Muscle of leg (tissue), 11 donors: ENCODE measurements around the gene TCEANC. TPM values are rescaled to one million over a fixed set of nuclear protein-coding genes. Genes with fewer than 3 reads are reported as not detected.
A peak's percentile ranks its signal among the peaks of the same experiment; 100 is the strongest.
"Not testable (repeated sequence)": the region's sequence is repeated elsewhere in the genome, so short reads cannot be mapped to it uniquely, and the experiment has no call there.

Experiments
- DNase-seq: peaks from one replicate; pipeline ENCODE4 v3.0.0; 2013
- H3K27ac ChIP-seq: one replicate; pipeline ENCODE4 v1.5.1; 2013; ENCODE audit warnings: mild to moderate bottlenecking, low read length, control low read depth
- H3K27me3 ChIP-seq: one replicate; pipeline ENCODE4 v1.6.1; 2013; ENCODE audit warnings: low read length; ENCODE audit not compliant: control insufficient read depth, insufficient read depth
- H3K36me3 ChIP-seq: one replicate; pipeline ENCODE4 v1.6.1; 2013; ENCODE audit warnings: low read length; ENCODE audit not compliant: control insufficient read depth, insufficient read depth
- H3K4me1 ChIP-seq: one replicate; pipeline ENCODE4 v1.6.1; 2013; ENCODE audit warnings: low read length; ENCODE audit not compliant: control insufficient read depth, insufficient read depth
- H3K4me3 ChIP-seq: one replicate; pipeline ENCODE4 v1.5.1; 2013; ENCODE audit warnings: low read length, control low read depth
- H3K9me3 ChIP-seq: replicated peaks from 2 replicates; pipeline ENCODE4 v1.6.1; 2013; ENCODE audit warnings: low read depth, low read length; ENCODE audit not compliant: control insufficient read depth
- WGBS: methylation state at CpG from one replicate; pipeline ENCODE4 v1.1.5; 2013; ENCODE audit warnings: missing lambda C conversion rate; ENCODE audit not compliant: insufficient coverage; 5-methylcytosine and 5-hydroxymethylcytosine counted together
- polyA plus RNA-seq, 8 donors: library from polyadenylated mRNA; unstranded; fragments of 120-200 nt; gene quantifications; one replicate each; pipeline versions ENCODE4 v1.2.1 to v1.2.3, GENCODE V29; 2013; ENCODE audit warnings: inconsistent platforms in 1 of 8, low replicate concordance in 1 of 8; ENCODE audit not compliant: insufficient read length in 8 of 8, insufficient read depth in 1 of 8
- total RNA-seq: library from RNA; stranded (reverse); fragments of 120-200 nt; gene quantifications from one replicate; pipeline ENCODE4 v1.2.4, GENCODE V29; 2013

TCEANC gene
- total and polyA plus RNA-seq, 9 donors, result 3.3 to 9.0 (median 4.4) TPM

GRCh38 chrX:13638021-13638420 is 14.9 kb upstream of the TCEANC start:
- Histone ChIP-seq H3K27me3 (peaks cover 38% of the 10 kb centered on the region), H3K4me3 (no peak overlapping the region), H3K27ac (no peak overlapping the region), H3K36me3 (no peaks in the 10 kb centered on the region), H3K4me1 (no peaks in the 10 kb centered on the region), H3K9me3 (peaks cover 6% of the 10 kb centered on the region)
- WGBS, result 63% methylated on average over 1 of the region's 1 CpG
- DNase-seq, result no peak

GRCh38 chrX:13638826-13639225 is 14.1 kb upstream of the TCEANC start:
- peaks cover 39% of the 10 kb centered on the region for H3K27me3 ChIP-seq
- no peaks in the 10 kb centered on the region for H3K4me1 ChIP-seq
- DNase-seq, result no peak
- H3K4me3 ChIP-seq, result no peak overlapping the region
- no peak overlapping the region for H3K27ac ChIP-seq
- H3K9me3 ChIP-seq, result peaks cover 6% of the 10 kb centered on the region
- H3K36me3 ChIP-seq, result no peaks in the 10 kb centered on the region
- WGBS, result no CpG with 5 or more reads among the region's 3 CpGs

GRCh38 chrX:13641684-13642083 is 11.3 kb upstream of the TCEANC start:
- peaks cover 35% of the 10 kb centered on the region for H3K27me3 ChIP-seq
- H3K36me3 ChIP-seq, H3K4me3 ChIP-seq, DNase-seq, H3K27ac ChIP-seq, H3K9me3 ChIP-seq, H3K4me1 ChIP-seq: not testable (repeated sequence)
- WGBS, result no CpG with 5 or more reads among the region's 4 CpGs

- WGBS, result 49% methylated on average over 4 of the region's 9 CpGs
- Histone ChIP-seq H3K36me3 (no peaks in the 10 kb centered on the region), H3K4me1 (peaks cover 13% of the 10 kb centered on the region), H3K4me3 (no peak overlapping the region), H3K27ac (no peak overlapping the region), H3K9me3 (no peaks in the 10 kb centered on the region), H3K27me3 (peaks cover 33% of the 10 kb centered on the region)
- no peak for DNase-seq
Measured at GRCh38 chrX:13645464-13646153, 7.3 kb upstream of the TCEANC start.

GRCh38 chrX:13646154-13646549 is 6.8 kb upstream of the TCEANC start:
- H3K4me1 ChIP-seq, result peaks cover 13% of the 10 kb centered on the region
- H3K27ac ChIP-seq, result no peak overlapping the region
- H3K4me3 ChIP-seq, result no peak overlapping the region
- WGBS, result 6% methylated on average over 2 of the region's 3 CpGs
- H3K27me3 ChIP-seq, result peaks cover 30% of the 10 kb centered on the region
- H3K36me3 ChIP-seq, result no peaks in the 10 kb centered on the region
- H3K9me3 ChIP-seq, result no peaks in the 10 kb centered on the region
- DNase-seq, result peak; percentile 86

- H3K4me3 ChIP-seq, result no peak overlapping the region
- 64% methylated on average over 7 of the region's 8 CpGs for WGBS
- no peaks in the 10 kb centered on the region for H3K9me3 ChIP-seq
- H3K27me3 ChIP-seq, result peaks cover 31% of the 10 kb centered on the region
- peak overlapping the region; percentile 22 for H3K27ac ChIP-seq
- no peaks in the 10 kb centered on the region for H3K36me3 ChIP-seq
- peak; percentile 74 for DNase-seq
- H3K4me1 ChIP-seq, result peaks cover 19% of the 10 kb centered on the region
Measured at GRCh38 chrX:13647709-13648212, 5.2 kb upstream of the TCEANC start.

- not testable (repeated sequence) for H3K9me3 ChIP-seq, H3K4me3 ChIP-seq, H3K36me3 ChIP-seq, DNase-seq
- H3K27me3 ChIP-seq, result peaks cover 33% of the 10 kb centered on the region
- peak overlapping the region; percentile 38 for H3K27ac ChIP-seq
- H3K4me1 ChIP-seq, result peaks cover 19% of the 10 kb centered on the region
- WGBS, result no CpG with 5 or more reads among the region's 2 CpGs
Measured at GRCh38 chrX:13648336-13648735, 4.6 kb upstream of the TCEANC start.

GRCh38 chrX:13649838-13650237 is 3.1 kb upstream of the TCEANC start:
- H3K27me3 ChIP-seq, result peaks cover 39% of the 10 kb centered on the region
- peaks cover 19% of the 10 kb centered on the region for H3K4me1 ChIP-seq
- H3K36me3 ChIP-seq, result no peaks in the 10 kb centered on the region
- H3K4me3 ChIP-seq, result no peak overlapping the region
- peak overlapping the region; percentile 82 for H3K27ac ChIP-seq
- DNase-seq, result peak; percentile 89
- no CpG with 5 or more reads among the region's 5 CpGs for WGBS
- no peaks in the 10 kb centered on the region for H3K9me3 ChIP-seq

GRCh38 chrX:13650318-13650717 is 2.6 kb upstream of the TCEANC start:
- peak overlapping the region; percentile 82 for H3K27ac ChIP-seq
- WGBS, result no CpG with 5 or more reads among the region's 1 CpG

GRCh38 chrX:13651150-13651549 is 1.8 kb upstream of the TCEANC start:
- Histone ChIP-seq H3K27ac (no peak overlapping the region), H3K4me1 (peaks cover 17% of the 10 kb centered on the region), H3K9me3 (no peaks in the 10 kb centered on the region), H3K36me3 (peaks cover 6% of the 10 kb centered on the region), H3K27me3 (peaks cover 37% of the 10 kb centered on the region), H3K4me3 (no peak overlapping the region)
- no peak for DNase-seq
- 58% methylated on average over 3 of the region's 3 CpGs for WGBS

More at GRCh38 chrX:13650318-13650717, 2.6 kb upstream of the TCEANC start:
- Histone ChIP-seq H3K9me3 (no peaks in the 10 kb centered on the region), H3K27me3 (peaks cover 38% of the 10 kb centered on the region), H3K4me3 (no peak overlapping the region), H3K36me3 (no peaks in the 10 kb centered on the region), H3K4me1 (peaks cover 19% of the 10 kb centered on the region)
- DNase-seq, result no peak
